Mesodermal cell (in vitro differentiated cells): ENCODE measurements around the gene MYRF.

Experiments
- H3K27ac ChIP-seq: 2 replicates; pipeline ENCODE4 v1.7.0; 2013; ENCODE audit warnings: mild to moderate bottlenecking, low read depth, low read length, moderate library complexity; ENCODE audit not compliant: severe bottlenecking
- H3K36me3 ChIP-seq: 2 replicates; pipeline ENCODE4 v1.7.1; 2013; ENCODE audit warnings: mild to moderate bottlenecking, low read length, moderate library complexity; ENCODE audit not compliant: control insufficient read depth, insufficient read depth
- H3K4me1 ChIP-seq: one replicate; pipeline ENCODE4 v1.7.1; 2013; ENCODE audit warnings: mild to moderate bottlenecking, low read length; ENCODE audit not compliant: insufficient read depth, control insufficient read depth, poor library complexity, severe bottlenecking
- H3K4me3 ChIP-seq: 2 replicates; pipeline ENCODE4 v1.7.0; 2013; ENCODE audit warnings: low read length, control low read depth, mild to moderate bottlenecking; ENCODE audit not compliant: insufficient read depth, poor library complexity, severe bottlenecking; ENCODE audit errors: extremely low read depth
- H3K9me3 ChIP-seq: 2 replicates; pipeline ENCODE4 v1.7.1; 2013; ENCODE audit warnings: mild to moderate bottlenecking, low read length, moderate library complexity; ENCODE audit not compliant: control insufficient read depth
- WGBS, 2 experiments: methylation state at CpG; one replicate each; pipeline ENCODE4 v1.1.5; 2013; ENCODE audit warnings: missing lambda C conversion rate in 2 of 2; ENCODE audit not compliant: insufficient coverage in 2 of 2; 5-methylcytosine and 5-hydroxymethylcytosine counted together

The MYRF gene

DNA sequence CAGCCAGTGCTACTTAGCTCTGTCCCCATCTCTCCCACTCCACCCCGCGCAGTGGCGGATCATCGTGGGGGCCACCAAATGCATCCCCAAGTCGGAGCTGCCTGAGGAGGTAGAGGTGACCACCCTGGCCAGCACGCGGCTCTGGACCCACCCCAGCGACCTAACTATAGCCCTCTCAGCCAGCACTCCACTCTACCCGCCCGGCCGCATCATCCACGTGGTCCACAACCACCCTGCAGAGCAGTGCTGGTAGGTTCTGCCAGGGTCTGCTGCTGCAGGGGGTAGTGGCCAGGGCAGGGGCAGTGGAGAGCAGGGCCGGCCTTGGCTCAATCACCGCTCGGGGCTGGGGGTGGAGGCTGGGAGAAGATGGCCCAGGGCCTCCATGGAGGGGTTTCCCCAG, 13.0 kb upstream of the MYRF start:
- WGBS, 2 experiments, result 92 to 93% methylated on average over 6 to 9 of the region's 15 CpGs
- peaks cover 48% of the 10 kb centered on the region for H3K36me3 ChIP-seq
- no peaks in the 10 kb centered on the region for H3K9me3 ChIP-seq
- H3K4me3 ChIP-seq, result no peak overlapping the region
- no peaks in the 10 kb centered on the region for H3K4me1 ChIP-seq
- H3K27ac ChIP-seq, result no peak overlapping the region

DNA sequence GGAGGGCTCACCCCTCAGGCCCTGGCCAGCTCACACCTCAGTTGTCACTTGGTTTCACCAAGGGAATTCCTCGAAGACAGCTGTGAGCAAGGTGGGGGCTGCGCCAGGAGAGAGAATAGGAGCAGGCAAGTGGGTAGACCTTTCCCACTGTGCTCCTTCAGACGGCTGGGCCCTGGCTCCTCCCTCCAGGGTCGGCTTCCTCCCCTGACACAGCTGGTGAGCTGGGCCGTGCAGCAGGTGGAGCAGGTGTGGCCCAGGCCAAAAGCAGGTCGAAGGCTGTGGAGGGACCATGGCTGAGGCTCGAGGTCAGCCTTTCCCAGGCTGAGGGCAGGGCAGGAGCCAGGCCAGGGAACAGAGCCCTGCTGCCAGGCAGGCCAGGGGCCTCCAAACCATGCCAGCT, 12.5 kb upstream of the MYRF start:
- WGBS, 2 experiments, result 76 to 87% methylated on average over 6 to 7 of the region's 7 CpGs
- Histone ChIP-seq H3K27ac (no peak overlapping the region), H3K4me1 (no peaks in the 10 kb centered on the region), H3K9me3 (no peaks in the 10 kb centered on the region), H3K4me3 (no peak overlapping the region), H3K36me3 (peaks cover 46% of the 10 kb centered on the region)

DNA sequence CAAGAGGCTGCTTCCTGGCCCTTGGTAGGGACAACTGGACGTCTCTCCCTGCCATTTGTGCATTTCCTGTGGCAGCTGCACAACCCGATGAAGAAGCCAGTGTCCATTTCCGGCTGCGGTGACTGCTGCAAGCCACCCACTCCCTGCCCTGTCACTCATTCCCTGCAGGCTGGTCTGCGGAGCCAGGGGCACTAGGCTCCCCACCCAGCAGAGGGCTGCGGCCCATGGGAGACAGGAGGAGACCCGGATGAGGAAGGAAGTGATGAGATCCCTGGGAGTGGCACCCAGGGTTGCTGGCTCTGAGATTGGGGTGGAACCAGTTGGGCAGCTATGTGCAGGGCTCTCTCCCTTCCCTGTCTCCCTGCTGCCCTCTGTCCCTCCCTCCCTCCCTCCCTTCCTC, 10.0 kb upstream of the MYRF start:
- no peak overlapping the region for H3K4me3 ChIP-seq
- no peak overlapping the region for H3K27ac ChIP-seq
- WGBS, 2 experiments, result 88 to 92% methylated on average over 2 to 5 of the region's 7 CpGs
- H3K9me3 ChIP-seq, result no peaks in the 10 kb centered on the region
- H3K4me1 ChIP-seq, result peaks cover under 1% of the 10 kb centered on the region
- peaks cover 23% of the 10 kb centered on the region for H3K36me3 ChIP-seq

DNA sequence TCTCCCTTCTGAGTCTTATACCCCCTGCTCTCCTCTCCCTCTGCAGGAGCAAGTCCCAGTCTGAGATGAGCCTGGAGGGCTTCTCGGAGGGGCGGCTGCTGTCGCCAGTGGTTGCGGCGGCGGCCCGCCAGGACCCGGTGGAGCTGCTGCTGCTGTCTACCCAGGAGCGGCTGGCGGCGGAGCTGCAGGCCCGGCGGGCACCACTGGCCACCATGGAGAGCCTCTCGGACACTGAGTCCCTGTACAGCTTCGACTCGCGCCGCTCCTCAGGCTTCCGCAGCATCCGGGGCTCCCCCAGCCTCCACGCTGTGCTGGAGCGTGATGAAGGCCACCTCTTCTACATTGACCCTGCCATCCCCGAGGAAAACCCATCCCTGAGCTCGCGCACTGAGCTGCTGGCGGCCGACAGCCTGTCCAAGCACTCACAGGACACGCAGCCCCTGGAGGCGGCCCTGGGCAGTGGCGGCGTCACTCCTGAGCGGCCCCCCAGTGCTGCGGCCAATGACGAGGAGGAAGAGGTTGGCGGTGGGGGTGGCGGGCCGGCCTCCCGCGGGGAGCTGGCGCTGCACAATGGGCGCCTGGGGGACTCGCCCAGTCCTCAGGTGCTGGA, 8.8 kb upstream of the MYRF start:
- Histone ChIP-seq H3K27ac (no peak overlapping the region), H3K36me3 (peaks cover 23% of the 10 kb centered on the region), H3K4me1 (peaks cover 12% of the 10 kb centered on the region), H3K9me3 (no peaks in the 10 kb centered on the region), H3K4me3 (no peak overlapping the region)
- 95% methylated on average over 37 to 41 of the region's 42 CpGs for WGBS, 2 experiments

DNA sequence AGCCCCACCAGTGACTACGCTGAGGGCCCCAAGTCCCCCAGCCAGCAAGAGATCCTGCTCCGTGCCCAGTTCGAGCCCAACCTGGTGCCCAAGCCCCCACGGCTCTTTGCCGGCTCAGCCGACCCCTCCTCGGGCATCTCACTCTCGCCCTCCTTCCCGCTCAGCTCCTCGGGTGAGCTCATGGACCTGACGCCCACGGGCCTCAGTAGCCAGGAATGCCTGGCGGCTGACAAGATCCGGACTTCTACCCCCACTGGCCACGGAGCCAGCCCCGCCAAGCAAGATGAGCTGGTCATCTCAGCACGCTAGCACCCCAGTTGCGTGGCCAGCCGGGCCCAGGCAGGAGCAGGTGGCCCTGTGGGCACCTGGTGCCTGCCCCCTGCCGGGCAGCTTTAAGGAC, 8.3 kb upstream of the MYRF start:
- WGBS, 2 experiments, result 93 to 97% methylated on average over 19 to 20 of the region's 20 CpGs
- H3K4me1 ChIP-seq, result peaks cover 17% of the 10 kb centered on the region
- H3K36me3 ChIP-seq, result peaks cover 23% of the 10 kb centered on the region
- H3K27ac ChIP-seq, result no peak overlapping the region
- H3K9me3 ChIP-seq, result no peaks in the 10 kb centered on the region
- no peak overlapping the region for H3K4me3 ChIP-seq

DNA sequence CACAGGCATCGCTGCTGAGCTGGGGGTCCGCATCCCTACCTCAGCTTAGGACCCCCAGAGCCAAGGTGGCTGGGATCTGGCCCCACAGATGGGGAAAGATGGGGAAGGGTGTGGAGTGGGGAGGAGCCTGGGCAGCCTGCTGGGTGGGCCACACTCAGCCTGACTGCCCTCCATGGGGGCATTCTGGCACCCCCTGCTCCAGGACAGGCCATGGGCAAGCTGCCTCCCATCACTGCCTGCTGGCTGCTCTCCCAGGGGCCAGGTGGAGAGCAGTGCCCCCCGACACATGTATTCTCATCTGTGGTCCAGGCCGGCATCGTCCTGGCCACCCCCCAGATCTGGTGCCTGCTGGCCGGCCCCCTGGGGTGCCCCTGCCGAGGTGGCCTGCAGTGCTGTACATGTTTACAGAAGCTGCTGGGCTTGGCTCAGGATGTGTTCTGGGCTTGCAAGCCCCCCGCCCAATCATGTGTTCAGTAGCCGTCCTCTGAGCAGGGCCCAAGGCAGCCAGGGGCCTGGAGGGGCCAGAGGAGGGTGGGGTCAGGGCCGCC, 7.8 kb upstream of the MYRF start:
- no peak overlapping the region for H3K27ac ChIP-seq
- H3K9me3 ChIP-seq, result no peaks in the 10 kb centered on the region
- peaks cover 22% of the 10 kb centered on the region for H3K4me1 ChIP-seq
- no peak overlapping the region for H3K4me3 ChIP-seq
- H3K36me3 ChIP-seq, result peaks cover 23% of the 10 kb centered on the region
- 88 to 92% methylated on average over 7 to 10 of the region's 10 CpGs for WGBS, 2 experiments

DNA sequence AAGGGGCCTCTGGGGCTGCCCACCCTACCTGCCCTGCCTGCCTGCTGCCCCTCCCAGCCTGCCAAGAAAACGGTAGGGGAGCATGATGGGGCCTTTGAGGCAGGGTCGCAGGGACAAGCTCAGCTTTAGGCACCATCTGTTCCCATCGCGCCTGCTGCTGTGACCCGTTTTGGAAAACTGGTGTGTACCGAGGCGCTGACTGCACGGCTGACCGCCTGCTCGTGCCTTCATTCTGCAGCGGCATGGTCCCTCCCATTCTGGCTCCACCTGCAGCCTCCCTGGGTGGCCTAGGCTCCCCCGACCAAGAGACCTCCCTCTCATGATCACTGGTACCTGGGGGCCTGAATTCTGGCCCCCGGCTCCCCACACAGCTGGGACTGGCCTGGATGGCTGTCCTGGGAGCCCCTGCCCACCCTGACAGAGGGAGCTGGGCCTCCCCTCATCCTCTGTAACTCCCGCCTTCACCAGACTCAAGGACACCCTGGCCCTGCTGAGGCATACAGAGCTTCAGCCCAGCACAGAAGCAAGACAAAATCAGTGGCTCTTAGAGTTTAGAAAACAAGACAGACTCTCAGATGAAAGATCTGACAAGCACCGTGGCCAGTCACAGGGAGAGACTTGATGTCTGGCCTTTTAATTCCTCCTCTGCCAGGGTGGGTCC, 6.5 kb upstream of the MYRF start:
- 85% methylated on average over 13 to 15 of the region's 15 CpGs for WGBS, 2 experiments
- no peak overlapping the region for H3K4me3 ChIP-seq
- peak overlapping the region; percentile 16 for H3K27ac ChIP-seq

DNA sequence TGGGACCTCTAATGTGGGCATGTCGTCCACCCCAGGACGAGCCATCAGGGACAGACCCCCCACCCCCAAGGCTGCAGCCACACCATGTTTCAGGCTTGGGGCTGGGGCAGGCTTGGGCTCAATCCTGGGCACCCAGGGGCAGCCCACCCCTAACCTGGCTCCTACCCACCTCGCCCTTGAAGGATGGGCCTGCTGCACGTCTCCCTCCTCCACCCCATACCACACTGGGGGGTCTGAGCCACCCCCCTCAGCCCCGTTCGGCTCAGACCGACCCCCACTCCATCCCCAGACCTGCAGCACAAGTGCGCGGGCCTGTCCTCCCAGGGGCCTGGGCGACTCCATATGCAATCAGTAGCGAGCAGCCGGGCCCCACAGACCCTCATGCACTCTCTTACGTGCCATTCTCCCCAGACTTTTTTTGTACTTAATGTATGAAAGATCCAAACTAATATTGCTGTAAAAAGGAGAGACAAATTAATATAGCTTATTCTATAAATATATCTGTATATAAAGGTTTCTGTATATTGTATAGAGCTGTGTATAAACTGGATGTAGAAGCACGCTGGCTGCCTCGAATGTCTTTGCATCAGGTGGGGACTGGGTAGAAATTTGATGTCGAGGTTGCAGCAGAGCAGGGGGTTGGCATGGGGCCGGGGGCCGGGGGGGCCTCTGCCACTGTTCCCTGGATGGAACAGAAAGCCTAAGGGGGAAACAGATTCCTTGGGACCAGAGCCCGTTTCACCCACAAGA, 5.8 kb upstream of the MYRF start:
- 72 to 75% methylated on average over 8 to 9 of the region's 19 CpGs for WGBS, 2 experiments
- no peak overlapping the region for H3K27ac ChIP-seq
- H3K36me3 ChIP-seq, result peaks cover 15% of the 10 kb centered on the region
- H3K4me1 ChIP-seq, result peaks cover 26% of the 10 kb centered on the region
- no peak overlapping the region for H3K4me3 ChIP-seq
- no peaks in the 10 kb centered on the region for H3K9me3 ChIP-seq

More for the DNA sequence above, 6.5 kb upstream of the MYRF start:
- peaks cover 17% of the 10 kb centered on the region for H3K36me3 ChIP-seq
- peaks cover 26% of the 10 kb centered on the region for H3K4me1 ChIP-seq
- H3K9me3 ChIP-seq, result no peaks in the 10 kb centered on the region

DNA sequence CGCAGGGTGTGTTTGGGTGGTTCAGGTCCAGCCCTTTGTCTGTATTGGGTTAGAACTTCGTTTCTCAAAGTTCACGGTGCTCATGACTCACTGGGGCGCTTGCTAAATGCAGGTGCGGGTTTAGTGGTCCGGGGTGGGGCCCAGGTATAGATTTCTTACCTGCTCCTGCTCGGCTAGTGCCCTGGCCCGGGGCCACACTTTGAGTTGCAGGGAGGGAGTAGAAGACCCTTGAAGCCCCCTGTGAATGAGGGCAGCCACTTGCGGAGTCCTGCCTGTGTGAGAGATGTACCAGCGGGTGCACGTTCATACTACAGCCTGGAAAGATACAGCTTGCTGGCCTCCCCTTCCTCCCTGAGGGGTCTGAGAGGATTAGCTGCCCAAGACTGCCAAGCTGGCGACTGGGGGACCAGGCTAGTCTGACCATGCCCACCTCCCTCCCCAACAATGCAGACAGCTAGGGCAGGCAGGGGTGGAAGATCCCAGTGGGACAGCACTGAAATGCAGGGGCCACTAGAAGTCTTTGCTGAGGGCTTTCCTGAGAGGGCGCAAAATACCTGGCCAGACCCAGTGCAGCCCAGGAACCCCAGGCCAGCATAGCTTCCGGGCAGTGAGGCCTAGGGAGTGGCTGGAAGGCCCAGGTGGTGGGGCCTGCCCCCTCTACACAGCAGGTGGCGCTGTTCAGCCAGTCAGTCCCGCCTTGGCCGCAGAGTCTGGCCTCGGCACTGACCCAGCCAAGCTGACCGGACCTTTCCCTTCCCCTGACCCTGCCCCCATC, 5.1 kb upstream of the MYRF start:
- no peaks in the 10 kb centered on the region for H3K9me3 ChIP-seq
- H3K27ac ChIP-seq, result no peak overlapping the region
- H3K36me3 ChIP-seq, result peaks cover 10% of the 10 kb centered on the region
- peaks cover 26% of the 10 kb centered on the region for H3K4me1 ChIP-seq
- no peak overlapping the region for H3K4me3 ChIP-seq
- WGBS, 2 experiments, result 73 to 83% methylated on average over 10 to 16 of the region's 19 CpGs

DNA sequence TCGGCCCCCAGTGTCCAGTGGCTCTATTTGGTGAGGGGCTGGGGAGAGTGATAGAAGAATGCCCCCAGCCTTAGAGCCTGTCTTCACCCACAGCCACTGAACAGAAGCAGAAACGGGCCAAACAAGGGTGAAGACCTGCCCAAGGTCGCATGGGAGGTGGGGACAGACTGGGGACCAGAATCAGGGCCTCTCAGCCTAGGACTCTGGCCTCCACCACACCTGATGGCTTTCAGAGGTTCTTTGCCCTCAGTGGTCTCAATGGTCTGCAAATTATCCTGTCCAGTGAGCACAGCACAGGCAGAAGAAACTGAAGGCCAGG, 4.5 kb upstream of the MYRF start:
- H3K27ac ChIP-seq, result no peak overlapping the region
- no peaks in the 10 kb centered on the region for H3K9me3 ChIP-seq
- H3K4me1 ChIP-seq, result peaks cover 27% of the 10 kb centered on the region
- peaks cover 9% of the 10 kb centered on the region for H3K36me3 ChIP-seq
- no peak overlapping the region for H3K4me3 ChIP-seq
- 67 to 100% methylated on average over 1 to 2 of the region's 3 CpGs for WGBS, 2 experiments
